22Rv1 (cell line): ENCODE data around the gene PXK.

Source experiments
- CTCF ChIP-seq: fragments of 450-650 bp; IDR thresholded peaks from 2 replicates; pipeline ENCODE4 v1.5.1; 2017; ENCODE audit warnings: mild to moderate bottlenecking
- ZFX ChIP-seq: fragments of 450-650 bp; IDR thresholded peaks from 2 replicates; pipeline ENCODE4 v1.6.1; 2017; ENCODE audit warnings: antibody characterized with exemption, borderline replicate concordance

DNA sequence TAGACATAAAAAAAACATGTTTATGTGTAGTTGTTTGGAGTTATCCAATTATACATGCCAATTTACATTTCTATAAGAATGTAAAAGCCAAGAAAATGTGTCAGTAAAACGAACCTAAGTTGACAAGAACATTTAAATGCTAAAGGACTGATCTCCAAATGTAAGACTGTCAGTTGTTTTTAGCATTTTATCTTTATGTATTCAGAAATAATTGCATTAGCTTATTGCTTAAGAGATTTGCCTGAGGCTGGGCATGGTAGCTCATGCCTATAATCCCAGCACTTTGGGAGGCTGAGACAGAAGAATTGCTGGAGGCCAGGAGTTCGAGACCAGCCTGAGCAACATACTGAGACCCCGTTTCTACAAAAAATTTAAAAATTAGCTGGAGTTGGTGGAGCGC lies 26.9 kb downstream of the PXK start:
- TF ChIP-seq CTCF (no peak), ZFX (no peak)
